Kidney epithelial cell (primary cell): ENCODE data around the gene JPH3. TPM values are rescaled to one million over a fixed set of nuclear protein-coding genes. Genes with fewer than 3 reads are reported as not detected.

Experiments used
- DNase-seq: peaks from one replicate; pipeline ENCODE4 v3.0.0-alpha.2; 2010; ENCODE audit warnings: low read depth
- H3K27me3 ChIP-seq: 2 replicates; pipeline ENCODE4 v1.6.0; 2011; ENCODE audit warnings: low read length; ENCODE audit not compliant: control insufficient read depth, insufficient read depth
- H3K36me3 ChIP-seq: 2 replicates; pipeline ENCODE4 v1.5.1; 2011; ENCODE audit warnings: low read length; ENCODE audit not compliant: control insufficient read depth, insufficient read depth
- H3K4me3 ChIP-seq: 2 replicates; pipeline ENCODE4 v1.5.1; 2011; ENCODE audit warnings: low read depth, mild to moderate bottlenecking, control low read depth, low read length
- total RNA-seq: library from RNA; depleted of rRNA; stranded (reverse); fragments of >200 nt; gene quantifications from 2 replicates; pipeline ENCODE4 v1.2.3, GENCODE V29; 2015
- TF ChIP-seq, protein P1 (sequence below): IDR thresholded peaks from 2 replicates; pipeline ENCODE4 v1.5.1; 2011; ENCODE audit warnings: mild to moderate bottlenecking, moderate library complexity, low read length, control low read depth, inconsistent platforms; ENCODE audit not compliant: insufficient read depth, poor library complexity, severe bottlenecking

Gene JPH3
- total RNA-seq, 1 donor from 2014 or later = 2.1 TPM

DNA sequence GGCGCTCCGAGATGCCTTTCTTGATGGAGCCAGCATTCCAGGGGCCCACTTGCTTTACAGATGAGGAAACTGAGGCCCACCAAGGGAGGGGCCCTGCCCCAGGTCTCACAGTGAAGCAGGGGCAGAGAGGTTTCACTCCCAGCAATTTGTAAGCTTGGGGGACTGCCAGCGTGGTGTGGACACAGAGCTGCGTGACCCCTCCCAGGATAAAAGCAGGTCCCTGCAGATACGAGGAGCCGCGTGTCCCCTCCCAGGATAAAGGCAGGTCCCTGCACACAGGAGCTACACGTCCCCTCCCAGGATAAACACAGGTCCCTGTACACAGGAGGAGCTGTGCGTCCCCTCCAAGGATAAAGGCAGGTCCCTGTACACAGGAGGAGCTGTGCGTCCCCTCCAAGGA, 11.7 kb downstream of the JPH3 start:
- Histone ChIP-seq H3K4me3 (no peak overlapping the region), H3K36me3 (no peaks in the 10 kb centered on the region), H3K27me3 (peaks cover 18% of the 10 kb centered on the region)
- TF ChIP-seq, protein P1, sequence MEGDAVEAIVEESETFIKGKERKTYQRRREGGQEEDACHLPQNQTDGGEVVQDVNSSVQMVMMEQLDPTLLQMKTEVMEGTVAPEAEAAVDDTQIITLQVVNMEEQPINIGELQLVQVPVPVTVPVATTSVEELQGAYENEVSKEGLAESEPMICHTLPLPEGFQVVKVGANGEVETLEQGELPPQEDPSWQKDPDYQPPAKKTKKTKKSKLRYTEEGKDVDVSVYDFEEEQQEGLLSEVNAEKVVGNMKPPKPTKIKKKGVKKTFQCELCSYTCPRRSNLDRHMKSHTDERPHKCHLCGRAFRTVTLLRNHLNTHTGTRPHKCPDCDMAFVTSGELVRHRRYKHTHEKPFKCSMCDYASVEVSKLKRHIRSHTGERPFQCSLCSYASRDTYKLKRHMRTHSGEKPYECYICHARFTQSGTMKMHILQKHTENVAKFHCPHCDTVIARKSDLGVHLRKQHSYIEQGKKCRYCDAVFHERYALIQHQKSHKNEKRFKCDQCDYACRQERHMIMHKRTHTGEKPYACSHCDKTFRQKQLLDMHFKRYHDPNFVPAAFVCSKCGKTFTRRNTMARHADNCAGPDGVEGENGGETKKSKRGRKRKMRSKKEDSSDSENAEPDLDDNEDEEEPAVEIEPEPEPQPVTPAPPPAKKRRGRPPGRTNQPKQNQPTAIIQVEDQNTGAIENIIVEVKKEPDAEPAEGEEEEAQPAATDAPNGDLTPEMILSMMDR = no peak
- no peak for DNase-seq

DNA sequence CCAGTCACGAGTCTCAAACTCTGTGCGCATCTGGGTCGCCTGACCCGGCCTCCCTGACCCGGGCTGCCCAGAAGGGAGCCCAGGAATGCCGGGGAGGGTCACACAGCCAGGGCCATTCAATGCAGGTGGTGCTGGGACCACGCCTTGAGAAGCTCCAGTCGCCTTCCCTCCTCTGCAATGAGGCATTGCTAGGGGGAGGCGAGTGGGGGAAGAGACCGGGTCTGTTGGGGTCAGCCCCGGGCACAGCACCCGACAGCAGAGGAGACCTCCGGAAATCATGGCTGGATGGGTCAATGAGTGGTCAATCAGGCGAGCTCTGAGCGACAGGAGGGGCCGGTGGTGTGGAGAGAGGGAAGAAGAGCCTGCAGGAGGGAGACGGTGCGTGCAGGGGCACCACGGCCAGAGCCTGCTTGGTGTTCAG, 13.3 kb downstream of the JPH3 start:
- no peak for DNase-seq
- H3K36me3 ChIP-seq = no peaks in the 10 kb centered on the region
- TF ChIP-seq, protein P1 = no peak
- H3K27me3 ChIP-seq = peaks cover 28% of the 10 kb centered on the region
- H3K4me3 ChIP-seq = no peak overlapping the region

DNA sequence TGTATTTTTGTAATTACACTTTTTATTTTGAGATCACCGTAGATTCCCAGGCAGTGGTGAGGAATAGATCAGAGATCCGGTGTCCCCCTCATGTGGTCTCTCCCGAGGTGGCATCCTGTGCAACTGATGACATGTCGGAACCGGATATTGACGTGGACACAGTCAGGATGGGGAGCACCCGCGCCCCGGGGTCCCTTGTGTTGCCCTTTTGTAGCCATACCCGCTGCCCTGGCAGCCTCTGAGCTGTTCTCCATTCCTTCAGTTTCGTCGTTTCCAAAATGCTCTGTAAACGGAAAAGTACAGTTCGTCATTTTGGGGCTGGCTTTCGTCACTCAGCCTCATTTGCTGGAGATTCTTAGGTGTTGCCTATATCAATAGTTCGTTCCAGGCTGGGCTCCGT, 14.2 kb downstream of the JPH3 start:
- DNase-seq = no peak
- TF ChIP-seq, protein P1 = no peak
- H3K36me3 ChIP-seq = no peaks in the 10 kb centered on the region
- H3K4me3 ChIP-seq = no peak overlapping the region
- peaks cover 32% of the 10 kb centered on the region for H3K27me3 ChIP-seq

DNA sequence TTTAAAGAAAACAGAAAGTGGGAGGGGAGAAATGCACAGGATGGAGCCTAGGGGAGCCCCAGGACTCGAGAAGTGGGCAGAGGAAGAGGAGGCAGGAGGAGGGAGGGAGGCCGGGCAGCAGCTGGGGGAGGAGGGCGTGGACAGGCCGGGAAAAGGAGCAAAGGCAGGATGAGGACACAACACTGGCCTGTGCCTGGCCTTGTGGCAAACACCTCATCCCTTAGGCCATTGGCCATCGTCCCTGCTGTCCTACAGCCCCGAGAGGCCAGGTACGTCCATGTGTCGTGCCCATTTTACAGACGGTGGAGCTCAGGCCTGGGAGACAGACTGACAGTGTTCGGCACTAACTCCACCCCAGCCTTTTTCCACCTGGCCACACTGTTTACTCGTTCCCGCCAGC, 15.9 kb downstream of the JPH3 start:
- H3K27me3 ChIP-seq = peaks cover 42% of the 10 kb centered on the region
- no peaks in the 10 kb centered on the region for H3K36me3 ChIP-seq
- no peak for DNase-seq
- TF ChIP-seq, protein P1 = no peak
- H3K4me3 ChIP-seq = no peak overlapping the region

GRCh38 chr16:87619360-87620200, 17.3 kb downstream of the JPH3 start:
- Histone ChIP-seq H3K4me3 (no peak overlapping the region), H3K27me3 (peaks cover 40% of the 10 kb centered on the region), H3K36me3 (no peaks in the 10 kb centered on the region)
- DNase-seq = no peak
- TF ChIP-seq, protein P1 = no peak

GRCh38 chr16:87620201-87620495, 17.8 kb downstream of the JPH3 start:
- peaks cover 40% of the 10 kb centered on the region for H3K27me3 ChIP-seq
- no peak for DNase-seq
- H3K36me3 ChIP-seq = no peaks in the 10 kb centered on the region
- TF ChIP-seq, protein P1 = no peak
- no peak overlapping the region for H3K4me3 ChIP-seq
